DND-41 (cell line): ENCODE measurements around the gene PNMA8B.

Experiments
- ATAC-seq: fragments of 200-7000 bp; cut with Tn5 transposase; 3 replicates; pipeline ENCODE4 v1.9.1; 2021; ENCODE audit warnings: low read depth; ENCODE audit not compliant: insufficient read depth
- DNase-seq: peaks from one replicate; pipeline ENCODE4 v3.0.0-alpha.2; 2020
- H2AFZ ChIP-seq: 2 replicates; pipeline ENCODE4 v1.6.0; 2012; ENCODE audit warnings: low read depth, low read length
- H3K27ac ChIP-seq: 2 replicates; pipeline ENCODE4 v1.5.1; 2012; ENCODE audit warnings: low read length, inconsistent platforms
- H3K27me3 ChIP-seq: fragments of 200-600 bp; sonication (generic); 2 replicates; pipeline ENCODE4 v1.6.0; 2012; ENCODE audit warnings: low read length, mild to moderate bottlenecking, inconsistent platforms; ENCODE audit not compliant: insufficient read depth, poor library complexity
- H3K36me3 ChIP-seq: 2 replicates; pipeline ENCODE4 v1.5.1; 2012; ENCODE audit warnings: low read length, inconsistent platforms; ENCODE audit not compliant: insufficient read depth
- H3K4me1 ChIP-seq: 2 replicates; pipeline ENCODE4 v1.5.1; 2012; ENCODE audit warnings: mild to moderate bottlenecking, low read length; ENCODE audit not compliant: insufficient read depth
- H3K4me2 ChIP-seq: 2 replicates; pipeline ENCODE4 v1.6.0; 2012; ENCODE audit warnings: mild to moderate bottlenecking, moderate library complexity, low read length, inconsistent platforms; ENCODE audit not compliant: insufficient read depth
- H3K4me3 ChIP-seq, 2 experiments: fragments of 200-600 bp in 1 of 2; shearing (Covaris generic) in 1 of 2; 2 replicates each; pipeline ENCODE4 v1.5.1; 2012 to 2016; ENCODE audit warnings: inconsistent platforms in 2 of 2, low read length in 2 of 2, mild to moderate bottlenecking in 2 of 2, low read depth in 1 of 2, moderate library complexity in 1 of 2
- H3K79me2 ChIP-seq: 2 replicates; pipeline ENCODE4 v1.6.0; 2012; ENCODE audit warnings: low read length, inconsistent platforms; ENCODE audit not compliant: insufficient read depth
- H3K9ac ChIP-seq: 2 replicates; pipeline ENCODE4 v1.6.0; 2012; ENCODE audit warnings: low read depth, mild to moderate bottlenecking, inconsistent platforms, low read length, moderate library complexity
- H3K9me3 ChIP-seq: 2 replicates; pipeline ENCODE4 v1.5.1; 2012; ENCODE audit warnings: low read length, moderate library complexity, mild to moderate bottlenecking, inconsistent platforms; ENCODE audit not compliant: insufficient read depth, severe bottlenecking
- H4K20me1 ChIP-seq: 2 replicates; pipeline ENCODE4 v1.6.0; 2012; ENCODE audit warnings: low read length; ENCODE audit not compliant: insufficient read depth
- EZH2 ChIP-seq: IDR thresholded peaks from 3 replicates; pipeline ENCODE4 v1.6.1; 2012; ENCODE audit warnings: borderline replicate concordance, low read depth, mild to moderate bottlenecking, moderate library complexity, low read length, inconsistent platforms; ENCODE audit not compliant: severe bottlenecking
- TF ChIP-seq, protein P1 (sequence below): IDR thresholded peaks from 2 replicates; pipeline ENCODE4 v1.5.1; 2012; ENCODE audit warnings: borderline replicate concordance, low read length, moderate library complexity, mild to moderate bottlenecking; ENCODE audit not compliant: poor library complexity, severe bottlenecking; ENCODE audit errors: extremely low read depth

The PNMA8B gene

DNA sequence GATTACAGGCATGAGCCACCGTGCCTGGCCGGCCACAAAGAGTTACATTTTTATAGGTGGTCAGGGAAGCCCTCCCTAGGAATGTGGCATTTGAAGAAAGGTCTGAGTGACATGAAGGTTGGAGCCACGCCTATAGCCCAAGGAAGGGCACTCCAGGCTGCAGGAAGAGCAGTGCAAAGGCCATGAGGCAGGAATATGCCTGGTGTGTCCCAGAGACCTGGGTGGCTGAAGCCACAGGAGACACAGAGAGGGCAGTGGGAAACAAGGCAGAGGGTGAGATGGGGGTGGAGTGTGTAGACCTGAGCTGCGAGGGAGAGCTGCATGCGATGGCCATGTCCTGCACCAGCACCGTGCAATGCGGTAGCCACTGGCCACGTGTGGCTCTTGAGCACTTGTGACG, 4.9 kb downstream of the PNMA8B start:
- ATAC-seq: no peak

DNA sequence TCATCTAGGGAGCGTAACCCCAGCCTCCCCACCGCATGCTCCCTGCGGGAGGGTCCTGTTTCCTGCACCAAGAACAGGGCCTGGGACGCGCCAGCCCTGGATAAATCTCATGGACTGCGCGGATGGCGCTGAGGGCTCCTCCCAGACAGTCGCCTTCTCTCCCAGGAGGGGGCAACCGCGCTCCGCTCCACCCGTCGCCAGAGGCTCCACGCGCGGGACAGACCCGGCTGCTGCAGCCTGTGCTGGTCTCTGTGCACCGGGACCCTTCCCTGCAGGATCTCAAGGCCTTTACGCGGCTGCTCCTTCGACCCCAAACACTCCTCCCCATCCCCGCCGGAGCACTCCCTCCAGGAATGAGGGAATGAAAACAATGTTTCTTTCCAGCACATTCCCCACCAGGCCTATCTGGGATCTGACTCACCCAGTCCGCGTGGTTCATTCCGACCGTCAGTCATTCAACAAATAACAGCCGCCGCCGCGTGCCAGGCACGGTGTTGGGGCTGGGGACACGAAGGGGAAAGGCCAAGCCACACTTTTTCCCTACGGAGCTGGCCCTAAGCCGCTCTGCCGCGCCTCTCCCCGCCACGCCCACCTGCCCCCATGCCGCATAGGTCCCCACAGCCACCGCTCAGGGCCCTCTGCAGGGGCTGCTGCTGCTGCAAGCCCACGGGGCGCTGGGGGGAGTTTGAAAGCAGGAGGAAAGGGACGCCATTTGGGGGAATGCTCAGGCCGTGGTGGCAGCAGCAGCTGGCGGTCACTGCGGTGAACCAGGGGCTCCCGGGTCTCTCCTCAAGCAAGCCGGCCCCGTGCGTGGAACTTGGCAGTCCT, 6.0 kb downstream of the PNMA8B start:
- DNase-seq (no peak), ATAC-seq (no peak)
- Histone ChIP-seq H3K4me2 (no peak overlapping the region), H3K4me1 (no peaks in the 10 kb centered on the region), H3K9me3 (no peaks in the 10 kb centered on the region), H3K79me2 (no peaks in the 10 kb centered on the region), H3K27me3 (peaks cover 9% of the 10 kb centered on the region), H3K4me3 (no peak overlapping the region), H3K36me3 (no peaks in the 10 kb centered on the region), H3K27ac (no peak overlapping the region), H2AFZ (no peak overlapping the region), H3K9ac (no peak overlapping the region), H4K20me1 (peaks cover 6% of the 10 kb centered on the region)
- TF ChIP-seq, protein P1, sequence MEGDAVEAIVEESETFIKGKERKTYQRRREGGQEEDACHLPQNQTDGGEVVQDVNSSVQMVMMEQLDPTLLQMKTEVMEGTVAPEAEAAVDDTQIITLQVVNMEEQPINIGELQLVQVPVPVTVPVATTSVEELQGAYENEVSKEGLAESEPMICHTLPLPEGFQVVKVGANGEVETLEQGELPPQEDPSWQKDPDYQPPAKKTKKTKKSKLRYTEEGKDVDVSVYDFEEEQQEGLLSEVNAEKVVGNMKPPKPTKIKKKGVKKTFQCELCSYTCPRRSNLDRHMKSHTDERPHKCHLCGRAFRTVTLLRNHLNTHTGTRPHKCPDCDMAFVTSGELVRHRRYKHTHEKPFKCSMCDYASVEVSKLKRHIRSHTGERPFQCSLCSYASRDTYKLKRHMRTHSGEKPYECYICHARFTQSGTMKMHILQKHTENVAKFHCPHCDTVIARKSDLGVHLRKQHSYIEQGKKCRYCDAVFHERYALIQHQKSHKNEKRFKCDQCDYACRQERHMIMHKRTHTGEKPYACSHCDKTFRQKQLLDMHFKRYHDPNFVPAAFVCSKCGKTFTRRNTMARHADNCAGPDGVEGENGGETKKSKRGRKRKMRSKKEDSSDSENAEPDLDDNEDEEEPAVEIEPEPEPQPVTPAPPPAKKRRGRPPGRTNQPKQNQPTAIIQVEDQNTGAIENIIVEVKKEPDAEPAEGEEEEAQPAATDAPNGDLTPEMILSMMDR: no peak
- no peak for TF ChIP-seq EZH2

More for the DNA sequence above, 4.9 kb downstream of the PNMA8B start:
- Histone ChIP-seq H4K20me1 (peaks cover 6% of the 10 kb centered on the region), H3K4me3 (no peak overlapping the region), H3K27me3 (peaks cover 9% of the 10 kb centered on the region), H3K9ac (no peak overlapping the region), H2AFZ (no peak overlapping the region), H3K9me3 (no peaks in the 10 kb centered on the region), H3K4me1 (no peaks in the 10 kb centered on the region), H3K4me2 (no peak overlapping the region), H3K79me2 (no peaks in the 10 kb centered on the region), H3K36me3 (no peaks in the 10 kb centered on the region), H3K27ac (no peak overlapping the region)
- TF ChIP-seq, protein P1: no peak
- TF ChIP-seq EZH2: no peak
- DNase-seq: no peak

DNA sequence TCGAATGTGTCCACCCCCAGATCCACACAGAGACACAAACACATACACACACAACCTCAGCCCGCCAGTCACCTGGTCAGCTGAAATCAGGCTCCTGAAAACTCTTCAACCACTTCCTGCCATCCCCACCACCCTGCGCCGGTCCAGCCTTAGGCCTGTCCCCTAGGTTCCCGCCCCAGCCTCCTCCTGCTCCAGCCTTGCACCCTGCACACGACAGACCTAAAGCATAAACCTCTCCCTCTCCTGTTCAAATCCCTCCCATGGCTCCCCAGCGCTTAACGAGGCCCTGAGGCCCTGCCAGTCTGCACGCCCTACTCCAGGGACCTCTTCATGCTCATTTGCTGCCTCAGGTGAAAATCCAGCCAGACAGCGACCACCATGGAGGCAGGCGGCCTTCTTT, 7.1 kb downstream of the PNMA8B start:
- Histone ChIP-seq H3K36me3 (no peaks in the 10 kb centered on the region), H3K27me3 (peaks cover 9% of the 10 kb centered on the region), H3K4me1 (no peaks in the 10 kb centered on the region), H2AFZ (no peak overlapping the region), H3K4me2 (no peak overlapping the region), H3K79me2 (no peaks in the 10 kb centered on the region), H3K4me3 (no peak overlapping the region), H3K9me3 (no peaks in the 10 kb centered on the region), H3K9ac (no peak overlapping the region), H3K27ac (no peak overlapping the region), H4K20me1 (peaks cover 6% of the 10 kb centered on the region)
- TF ChIP-seq, protein P1: no peak
- TF ChIP-seq EZH2: no peak
- ATAC-seq (no peak), DNase-seq (no peak)
